Superior temporal gyrus (tissue), 1 donor: ENCODE results near the gene C3.
"Not testable (repeated sequence)": the region's sequence is repeated elsewhere in the genome, so short reads cannot be mapped to it uniquely, and the experiment has no call there.

Experiments
- DNase-seq: peaks from one replicate; pipeline ENCODE4 v3.0.0-alpha.2; 2016; ENCODE audit errors: extremely low spot score

C3 gene

DNA sequence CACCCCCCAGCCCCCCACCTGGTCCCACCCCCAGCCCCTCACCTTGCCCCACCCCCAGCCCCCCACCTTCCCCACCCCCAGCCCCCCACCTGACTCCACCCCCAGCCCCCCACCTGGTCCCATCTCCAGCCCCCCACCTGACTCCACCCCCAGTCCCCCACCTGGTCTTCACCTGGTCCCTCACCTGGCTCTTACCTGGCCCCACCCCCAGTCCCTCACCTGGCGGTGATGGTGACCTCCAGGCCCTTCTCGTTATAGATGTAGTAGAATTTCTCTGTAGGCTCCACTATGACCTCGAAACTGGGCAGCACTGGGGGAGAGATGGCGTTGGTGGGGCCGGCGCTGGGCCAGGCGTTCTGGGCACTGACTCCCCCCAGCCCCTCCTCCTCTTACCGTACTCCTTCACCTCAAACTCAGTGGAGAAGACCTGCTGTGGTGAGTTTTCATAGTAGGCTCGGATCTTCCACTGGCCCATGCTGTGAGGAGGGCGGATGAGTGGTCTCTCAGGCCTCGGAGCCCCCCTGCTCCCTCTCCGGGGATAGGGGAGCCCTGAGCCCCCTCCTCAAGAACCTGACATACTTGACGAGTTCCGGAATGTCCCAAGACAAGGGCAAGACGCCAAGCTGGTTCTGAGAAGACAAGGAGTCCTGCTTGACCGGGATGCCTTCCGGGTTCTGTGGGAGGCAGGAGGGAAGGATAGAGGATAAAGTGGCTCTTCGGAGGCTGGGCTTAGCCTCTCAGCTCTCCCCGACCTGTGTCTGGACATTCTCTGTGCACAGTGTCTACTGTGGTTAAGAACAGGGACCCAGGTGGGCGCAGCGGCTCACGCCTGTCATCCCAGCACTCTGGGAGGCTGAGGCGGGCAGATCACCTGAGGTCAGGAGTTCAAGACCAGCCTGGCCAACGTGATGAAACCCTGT is 6.4 kb downstream of the C3 start:
- no peak for DNase-seq

DNA sequence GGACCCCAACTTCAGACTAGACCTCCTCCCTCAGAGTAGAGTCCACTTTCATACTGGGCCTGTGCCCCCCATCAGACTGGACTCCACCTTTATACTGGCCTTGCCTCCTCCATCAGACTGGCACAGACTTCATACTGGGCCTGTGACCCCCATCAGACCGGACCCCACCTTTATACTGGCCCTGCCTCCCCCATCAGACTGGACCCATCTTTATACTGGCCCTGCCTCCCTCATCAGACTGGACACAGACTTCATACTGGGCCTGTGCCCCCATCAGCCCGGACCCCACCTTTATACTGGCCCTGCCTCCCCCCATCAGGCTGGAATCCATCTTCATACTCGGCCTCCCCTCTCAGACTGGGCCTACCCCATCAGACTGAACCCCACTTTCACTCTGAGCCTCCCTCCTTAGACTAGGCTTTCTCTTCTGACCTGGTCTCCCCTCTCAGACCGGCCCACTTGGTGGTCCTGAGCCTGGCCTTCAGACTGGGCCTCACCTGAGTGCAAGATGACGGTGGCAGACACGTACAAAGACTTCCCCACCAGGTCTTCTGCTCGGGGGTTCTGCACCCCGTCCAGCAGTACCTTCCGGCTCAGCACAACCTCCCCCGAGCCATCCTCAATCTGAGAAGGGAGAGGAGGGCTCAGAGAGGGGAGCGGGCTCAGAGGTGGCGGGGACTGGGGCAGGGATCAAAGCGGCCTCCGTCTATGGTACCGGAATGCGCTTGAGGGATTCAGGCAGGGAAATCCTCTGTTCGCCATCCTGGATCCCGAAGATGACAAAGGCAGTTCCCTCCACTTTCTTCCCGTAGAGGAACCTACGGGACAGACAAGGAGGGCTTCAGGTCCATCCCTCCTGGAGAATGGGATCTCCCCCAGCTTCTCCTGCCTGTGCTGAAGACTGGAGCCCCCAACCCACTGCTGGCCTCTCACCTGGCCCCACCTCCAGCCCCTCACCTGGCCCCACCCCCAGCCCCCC is 7.5 kb downstream of the C3 start:
- DNase-seq = no peak

DNA sequence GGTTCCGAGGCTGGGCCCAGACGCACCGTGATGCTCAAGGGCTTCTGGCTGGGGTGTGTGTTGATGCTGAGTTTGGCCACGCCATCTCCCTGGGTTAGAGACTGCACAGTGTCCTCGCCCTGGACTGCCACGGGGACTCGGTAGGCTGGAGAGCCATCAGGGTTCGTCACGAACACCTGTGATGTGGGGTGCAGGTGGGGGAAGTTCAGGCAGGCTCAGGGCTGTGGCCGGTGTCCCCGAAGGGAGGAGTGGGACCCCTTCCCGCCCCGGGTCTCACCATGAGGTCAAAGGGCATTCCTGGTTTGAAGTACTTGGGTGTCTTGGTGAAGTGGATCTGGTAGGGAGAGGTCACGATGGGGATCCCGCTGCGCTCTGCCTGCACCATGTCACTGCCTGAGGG is 8.2 kb downstream of the C3 start:
- DNase-seq = no peak

DNA sequence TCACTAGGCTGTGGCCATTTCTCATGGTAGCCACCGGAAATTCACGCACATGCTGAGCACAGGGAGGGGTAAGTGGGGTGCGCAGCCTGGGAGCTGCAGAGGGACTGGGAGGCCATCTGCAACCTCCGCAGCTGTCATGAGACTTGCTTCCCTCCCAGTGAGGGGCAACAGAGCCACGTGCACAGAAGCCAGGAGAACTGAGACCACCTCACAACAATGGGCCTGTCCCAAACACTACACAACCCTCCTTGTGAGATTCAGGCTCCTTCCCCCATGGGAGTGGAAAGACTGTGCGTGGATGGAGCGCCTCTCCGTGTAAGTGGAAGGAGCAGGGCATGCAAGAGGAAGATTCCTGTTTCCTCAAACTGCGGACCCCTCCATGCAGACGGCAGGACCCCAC is 8.8 kb downstream of the C3 start:
- no peak for DNase-seq

DNA sequence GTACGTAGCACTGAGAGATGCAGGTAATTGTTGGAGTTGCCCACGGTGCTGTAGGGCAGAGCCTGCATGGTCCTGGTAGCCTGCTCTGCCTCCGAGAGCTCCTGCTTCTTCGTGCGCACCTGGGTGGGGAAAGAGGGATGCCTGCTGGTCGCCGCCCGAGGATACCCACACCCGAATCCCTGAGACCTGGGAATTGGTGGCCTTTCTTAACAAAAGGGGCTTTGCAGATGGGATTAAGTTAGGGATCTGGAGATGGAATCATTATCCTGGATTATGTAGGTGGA is 9.4 kb downstream of the C3 start:
- DNase-seq = no peak

DNA sequence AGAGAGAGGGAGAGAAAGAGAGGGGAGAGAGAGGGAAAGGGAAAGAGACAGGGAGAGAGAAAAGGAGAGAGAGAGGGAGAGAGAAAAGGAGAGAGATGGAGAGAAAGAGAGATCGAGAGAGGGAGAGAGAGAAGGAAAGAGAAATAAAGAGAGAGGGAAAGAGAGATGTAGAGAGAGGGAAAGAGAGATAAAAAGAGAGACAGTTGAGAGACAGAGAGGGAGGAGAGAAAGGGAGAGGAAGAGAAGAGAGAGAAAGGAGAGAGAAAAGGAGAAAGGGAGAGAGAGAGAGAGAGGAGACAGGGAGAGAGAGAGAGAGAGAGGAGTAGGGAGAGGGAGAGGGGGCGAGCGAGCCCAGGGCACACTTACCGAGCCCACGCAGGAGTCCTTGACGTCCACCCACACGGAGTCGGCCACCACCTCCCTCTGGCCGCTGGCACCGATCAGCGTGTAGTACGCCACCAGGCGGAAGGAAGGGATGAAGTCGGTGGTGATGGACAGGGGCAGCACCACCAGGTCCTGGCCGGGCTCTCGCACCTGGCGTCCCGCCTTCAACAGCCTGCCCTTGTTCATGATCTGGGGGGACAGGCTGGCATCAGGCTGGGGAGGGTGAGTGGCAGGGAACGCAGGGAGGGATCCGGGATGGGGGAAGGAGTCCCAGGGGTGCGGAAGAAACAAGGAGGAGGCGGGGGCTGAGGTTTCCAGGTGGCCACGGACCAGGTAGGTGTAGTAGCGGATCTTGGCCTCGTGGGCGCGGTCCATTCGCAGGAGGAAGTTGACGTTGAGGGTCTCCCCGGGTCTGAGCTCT is 10.0 kb downstream of the C3 start:
- no peak for DNase-seq

DNA sequence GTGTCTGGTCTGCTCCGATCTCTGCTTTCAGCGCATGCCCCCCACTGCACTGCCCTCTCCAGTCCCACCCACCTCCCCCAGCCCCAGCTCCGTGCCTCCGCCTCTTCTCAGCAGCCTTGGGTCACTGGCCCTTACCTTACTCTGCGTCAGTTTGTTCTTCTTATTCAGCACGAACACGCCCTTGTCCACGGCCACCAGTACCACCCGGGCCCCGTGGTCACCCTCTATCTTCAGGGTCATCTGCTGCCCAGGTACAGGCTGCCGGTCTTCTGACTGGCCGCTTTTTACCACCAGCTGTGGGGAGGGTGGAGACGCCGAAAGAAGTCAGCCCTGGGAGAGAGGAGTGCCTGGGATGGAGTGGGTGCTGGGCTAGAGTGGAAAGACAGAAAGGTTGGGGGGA is 10.9 kb downstream of the C3 start:
- DNase-seq = no peak

DNA sequence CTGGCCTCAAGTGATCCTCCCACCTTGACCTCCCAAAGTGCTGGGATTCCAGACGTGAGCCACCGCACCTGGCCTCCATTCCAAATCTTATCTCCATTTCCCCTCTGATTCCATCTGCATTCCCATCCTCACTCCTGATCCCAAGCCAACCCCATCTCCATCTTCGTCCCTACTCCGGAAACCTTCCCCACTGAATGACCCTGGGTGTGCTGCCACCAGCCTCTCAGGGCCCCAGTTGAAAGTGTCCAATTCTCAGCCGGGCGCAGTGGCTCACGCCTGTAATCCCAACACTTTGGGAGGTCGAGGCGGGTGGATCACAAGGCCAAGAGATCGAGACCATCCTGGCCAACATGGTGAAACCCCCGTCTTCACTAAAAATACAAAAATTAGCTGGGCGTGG is 11.5 kb downstream of the C3 start:
- not testable (repeated sequence) for DNase-seq

DNA sequence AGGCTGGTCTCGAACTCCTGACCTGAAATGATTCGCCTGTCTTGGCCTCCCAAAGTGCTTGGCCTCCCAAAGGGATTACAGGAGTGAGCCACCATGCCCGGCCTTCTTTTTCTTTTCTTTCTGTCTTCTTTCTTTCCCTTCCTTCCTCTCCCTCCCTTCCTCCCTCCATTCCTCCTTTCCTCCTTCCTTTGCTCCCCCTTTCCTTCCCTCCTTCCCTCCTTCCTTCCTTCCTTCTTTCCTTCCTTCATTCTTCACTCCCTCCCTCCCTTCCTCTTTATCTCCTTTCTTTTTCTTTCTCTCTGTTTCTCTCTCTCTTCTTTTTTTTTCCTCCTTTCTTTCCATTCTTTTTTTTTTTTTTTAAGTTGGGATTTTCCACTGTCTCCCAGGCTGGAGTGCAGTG is 12.1 kb downstream of the C3 start:
- no peak for DNase-seq

DNA sequence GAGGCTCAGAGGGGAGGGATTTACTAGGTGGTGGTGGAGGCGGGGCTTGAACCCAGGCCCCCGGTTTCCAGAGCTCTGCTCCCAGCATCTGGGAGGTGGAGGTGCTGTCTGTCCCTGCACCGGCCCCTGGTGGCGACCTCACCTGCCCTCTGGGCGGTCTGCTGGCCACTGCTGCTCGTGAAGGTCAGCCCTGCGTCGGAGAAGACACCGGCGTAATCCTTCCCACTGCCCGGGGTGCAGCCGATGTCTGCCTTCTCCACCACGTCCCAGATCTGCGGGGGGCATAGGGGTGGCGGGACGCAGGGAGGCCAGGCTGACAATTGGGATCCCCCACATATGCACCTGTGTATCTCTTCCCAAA is 12.8 kb downstream of the C3 start:
- no peak for DNase-seq

DNA sequence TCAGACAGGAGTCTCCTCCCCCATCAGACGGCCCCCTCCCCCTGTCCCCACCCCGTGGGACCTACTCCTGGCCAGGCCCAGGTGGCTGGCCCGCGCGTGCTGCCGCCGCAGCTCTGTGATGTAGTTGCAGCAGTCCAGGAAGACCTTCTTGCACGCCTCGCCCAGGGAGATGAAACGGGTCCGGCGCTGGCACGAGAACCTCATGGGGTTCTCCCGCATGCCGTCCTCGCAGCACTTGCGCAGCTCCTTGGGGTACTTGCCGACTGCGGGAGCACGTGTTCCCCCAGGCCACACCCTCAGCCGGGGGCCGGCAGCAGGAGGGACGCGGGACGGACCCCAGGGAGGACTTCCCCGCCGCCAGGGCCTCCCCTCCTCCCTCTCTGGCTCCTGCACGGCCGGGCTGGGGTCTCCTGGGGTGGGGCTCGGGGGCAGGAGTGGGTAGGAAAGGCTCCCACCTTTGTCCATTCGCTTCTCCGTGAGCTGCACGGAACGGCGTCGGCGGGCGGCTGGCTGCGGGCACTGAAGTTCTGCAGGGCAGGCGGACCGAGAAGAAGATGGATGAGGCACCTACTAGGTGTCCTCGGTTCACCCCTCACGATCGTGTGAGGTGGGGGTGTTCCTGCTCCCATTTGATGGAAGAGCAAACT is 13.3 kb downstream of the C3 start:
- DNase-seq = no peak

DNA sequence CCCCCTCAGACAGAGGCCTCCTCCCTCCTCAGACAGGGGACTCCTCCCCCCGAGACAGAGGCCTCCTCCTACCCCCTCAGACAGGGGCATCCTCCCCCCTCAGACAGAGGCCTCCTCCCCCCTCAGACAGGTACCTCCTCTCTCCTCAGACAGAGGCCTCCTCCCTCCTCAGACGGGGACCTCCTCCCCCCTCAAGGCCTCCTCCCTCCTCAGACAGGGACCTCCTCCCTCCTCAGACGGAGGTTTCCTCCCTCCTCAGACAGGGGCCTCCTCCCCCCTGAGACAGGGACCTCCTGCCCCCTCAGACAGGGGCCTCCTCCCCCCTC is 13.9 kb downstream of the C3 start:
- DNase-seq = no peak

DNA sequence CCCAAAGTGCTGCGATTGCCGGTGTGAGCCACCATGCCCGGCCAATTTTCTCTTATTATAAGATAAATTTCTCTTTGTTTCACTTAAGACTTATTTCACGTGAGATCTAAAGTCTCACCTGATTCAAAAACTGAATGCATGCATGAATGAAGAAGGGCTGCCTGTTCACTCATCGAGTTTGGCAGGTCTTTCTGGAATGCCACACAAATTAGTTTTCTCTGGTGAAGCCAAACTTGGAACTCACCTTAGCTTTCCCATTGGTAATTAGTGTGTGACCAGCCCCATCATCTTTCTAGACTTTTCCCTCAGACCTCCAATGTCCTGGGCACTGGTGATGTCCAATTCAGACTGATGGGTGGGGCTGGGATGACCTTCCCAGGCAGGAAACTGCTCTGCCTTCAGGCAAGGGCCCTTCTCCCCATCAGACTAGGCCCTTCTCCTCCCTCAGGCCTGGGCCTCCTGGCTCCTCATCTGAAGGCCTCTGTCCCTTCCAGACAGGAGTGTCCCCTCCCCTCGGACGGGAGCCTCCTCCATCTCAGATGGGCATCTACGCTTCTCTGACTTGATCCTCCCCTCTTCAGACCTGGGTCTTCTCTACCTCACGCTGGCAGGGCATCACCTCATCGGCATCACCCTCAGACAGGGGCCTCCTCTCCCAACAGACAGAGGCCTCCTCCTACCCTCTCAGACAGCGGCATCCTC is 14.4 kb downstream of the C3 start:
- no peak for DNase-seq

DNA sequence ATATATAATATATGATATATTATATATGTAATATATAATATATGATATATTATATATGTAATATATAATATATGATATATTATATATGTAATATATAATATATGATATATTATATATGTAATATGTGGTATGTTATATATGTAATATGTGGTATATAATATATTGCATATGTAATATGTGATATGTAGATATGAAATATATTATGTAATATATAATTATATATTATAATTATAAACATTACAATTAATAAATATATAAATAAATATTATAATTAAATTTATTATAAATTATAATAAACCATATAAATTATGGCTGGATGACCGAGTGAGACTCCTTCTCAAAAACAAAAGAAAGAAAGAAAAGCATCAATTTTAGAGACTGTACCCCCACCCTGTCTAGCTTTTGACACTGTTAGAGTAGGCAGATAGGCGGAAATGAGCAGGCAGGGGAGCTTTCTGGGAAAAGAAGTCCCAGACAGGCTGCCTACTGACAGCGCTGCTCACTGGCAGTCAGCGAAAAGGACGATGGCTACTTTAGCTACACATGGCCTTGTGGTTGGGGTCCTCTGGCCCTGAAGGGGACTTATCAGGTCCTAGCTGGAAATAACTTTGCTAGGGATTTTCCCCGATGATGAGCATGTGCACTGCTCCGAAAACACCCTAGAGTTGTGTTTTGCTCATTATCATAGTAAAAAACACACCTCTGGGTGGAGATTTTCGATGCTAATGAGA is 19.7 kb downstream of the C3 start:
- no peak for DNase-seq

DNA sequence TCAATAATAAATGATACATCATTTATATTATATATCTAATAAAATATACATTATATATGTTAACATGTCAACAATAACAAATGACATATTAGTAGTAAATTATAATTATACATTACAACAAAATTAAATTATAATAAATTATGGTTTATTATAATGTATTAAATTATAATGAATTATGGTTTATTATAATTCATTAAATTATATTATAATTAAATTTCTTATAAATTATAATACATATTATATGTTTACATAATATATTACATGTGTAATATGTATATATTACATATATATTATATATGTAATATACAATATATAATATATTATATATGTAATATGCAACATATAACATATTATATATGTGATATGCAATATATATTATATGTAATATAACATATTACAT is 20.5 kb downstream of the C3 start:
- DNase-seq = no peak

DNA sequence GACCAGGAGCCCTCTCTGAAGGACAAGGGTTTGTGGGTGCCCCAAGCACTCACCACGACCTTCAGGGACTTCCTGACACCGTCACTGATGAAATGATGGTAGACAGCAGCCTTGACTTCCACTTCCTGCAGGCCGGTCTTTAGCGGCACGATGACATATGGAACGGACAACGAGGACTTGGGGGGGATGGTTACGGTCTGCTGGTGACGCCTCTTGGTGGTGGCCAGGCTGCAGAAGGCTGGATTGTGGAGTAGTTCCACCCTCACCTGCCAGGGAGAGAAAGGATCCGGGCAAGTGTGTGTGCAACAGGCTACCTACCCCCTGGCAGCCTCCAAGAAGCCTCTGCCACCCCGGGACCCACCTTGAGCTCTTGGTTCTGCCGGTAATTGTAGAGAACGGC is 23.2 kb downstream of the C3 start:
- no peak for DNase-seq

DNA sequence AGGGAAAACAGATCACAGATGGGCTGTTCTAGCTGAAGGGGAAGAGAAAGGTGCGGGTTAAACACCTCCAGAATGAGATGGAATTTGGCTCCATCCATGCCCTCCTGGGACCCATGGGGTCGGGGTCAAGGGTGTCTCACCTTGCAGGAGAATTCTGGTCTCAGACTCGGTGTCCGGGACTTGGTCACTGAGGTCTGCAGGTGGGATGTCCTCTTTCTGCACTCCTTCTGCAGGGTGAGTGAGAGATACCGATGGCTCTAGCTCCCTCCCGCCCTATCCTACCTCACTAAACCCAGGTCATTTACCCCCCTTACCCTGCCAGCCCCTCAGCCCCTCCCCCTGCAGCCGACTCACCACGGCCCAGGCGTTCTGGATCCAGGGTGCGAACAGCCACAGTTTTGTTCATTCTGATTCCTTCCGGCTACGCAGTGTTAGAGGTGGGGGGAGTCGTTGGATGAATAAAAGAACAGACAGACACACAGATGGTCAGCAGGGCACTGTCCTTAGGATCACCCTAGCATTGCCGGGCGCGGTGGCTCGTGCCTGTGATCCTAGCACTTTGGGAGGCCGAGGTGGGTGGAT is 24.1 kb downstream of the C3 start:
- DNase-seq = no peak

DNA sequence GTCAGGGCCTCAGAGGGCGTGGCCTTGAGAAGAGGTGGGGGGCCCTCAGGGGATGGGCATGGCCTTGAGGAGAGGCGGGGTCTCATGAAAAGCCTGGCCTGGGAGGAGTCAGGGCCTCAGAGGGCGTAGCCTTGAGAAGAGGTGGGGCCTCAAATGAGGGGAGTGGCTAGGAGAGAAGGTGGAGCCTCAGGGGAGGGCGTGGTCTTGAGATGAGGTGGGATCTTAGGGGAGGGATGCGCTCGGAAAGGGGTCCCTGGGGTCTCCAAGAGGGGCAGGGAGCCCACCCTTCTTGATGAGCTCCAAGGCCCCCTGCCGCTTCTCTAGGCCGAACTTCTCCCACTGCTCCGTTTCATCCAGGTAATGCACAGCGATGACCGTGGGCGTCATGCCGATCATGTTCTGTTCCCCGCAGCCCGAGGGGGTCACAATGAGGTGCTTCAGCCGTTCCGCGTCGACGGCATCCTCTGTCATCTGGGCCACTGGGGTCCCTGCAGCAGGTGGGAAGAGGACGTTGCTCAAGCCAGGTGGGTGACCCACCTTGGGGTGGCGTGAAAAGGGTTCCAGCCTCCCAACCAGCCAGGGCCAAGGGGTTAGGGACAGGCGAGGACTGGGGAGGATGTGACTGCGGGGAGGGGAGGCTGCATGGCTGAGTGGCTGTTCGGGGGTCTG is 26.2 kb downstream of the C3 start:
- DNase-seq = no peak

DNA sequence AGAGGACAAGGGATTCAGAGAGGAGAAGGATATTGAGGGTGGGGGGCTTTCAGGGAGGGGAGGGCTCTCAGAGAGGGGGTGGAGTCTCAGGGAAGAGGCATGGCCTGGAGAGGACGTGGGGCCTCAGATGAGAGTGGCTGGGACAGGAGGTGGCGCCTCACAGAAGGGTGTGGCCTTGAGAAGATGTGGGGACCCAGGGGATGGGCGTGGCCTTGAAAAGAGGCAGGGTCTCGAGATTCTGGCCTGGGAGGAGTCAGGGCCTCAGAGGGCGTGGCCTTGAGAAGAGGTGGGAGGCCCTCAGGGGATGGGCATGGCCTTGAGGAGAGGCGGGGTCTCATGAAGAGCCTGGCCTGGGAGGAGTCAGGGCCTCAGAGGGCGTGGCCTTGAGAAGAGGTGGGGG is 26.8 kb downstream of the C3 start:
- no peak for DNase-seq

DNA sequence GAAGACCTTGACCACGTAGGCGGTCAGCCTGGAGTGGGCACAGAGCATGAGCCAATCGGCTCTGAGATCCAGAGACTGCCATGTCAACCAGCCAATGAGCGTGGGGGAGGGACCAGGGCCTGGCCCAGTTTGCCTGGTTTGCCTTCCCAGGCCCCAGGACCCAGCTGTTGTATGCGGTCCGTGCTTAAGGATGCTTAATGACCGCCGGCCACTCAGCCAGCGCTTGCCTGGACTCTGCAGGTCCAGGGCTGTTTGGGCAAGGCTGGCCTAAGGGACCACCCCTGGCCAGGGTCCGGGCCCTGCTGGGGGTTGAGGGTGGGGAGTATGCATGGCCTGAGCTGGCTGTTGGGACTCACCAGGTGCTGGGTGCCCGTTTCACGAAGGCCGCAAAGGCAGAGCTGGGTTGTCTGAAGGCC is 27.4 kb downstream of the C3 start:
- DNase-seq = no peak
